Lung (tissue), 12 donors: ENCODE data around the gene L3MBTL1. TPM values are rescaled to one million over a fixed set of nuclear protein-coding genes. Genes with fewer than 3 reads are reported as not detected.

Source experiments
- ATAC-seq: fragments of 200-7000 bp; cut with Tn5 transposase; one replicate; pipeline ENCODE4 v1.9.1; 2020; ENCODE audit warnings: moderate number of reproducible peaks; ENCODE audit not compliant: insufficient read depth, low FRiP score
- DNase-seq, 3 donors: peaks; one replicate each; pipeline ENCODE4 v3.0.0-alpha.2; 2013 to 2017
- H3K27ac ChIP-seq, 2 donors: one replicate each; pipeline ENCODE4 v1.5.1; 2013; ENCODE audit warnings: mild to moderate bottlenecking in 2 of 2, moderate library complexity in 2 of 2, control low read depth in 1 of 2, inconsistent platforms in 1 of 2, low read depth in 1 of 2, low read length in 1 of 2
- H3K27me3 ChIP-seq, 3 donors: one replicate each; pipeline ENCODE4 v1.5.1; 2013; ENCODE audit warnings: low read length in 2 of 3; ENCODE audit not compliant: control insufficient read depth in 3 of 3, insufficient read depth in 3 of 3
- H3K36me3 ChIP-seq, 4 donors: one replicate each; pipeline ENCODE4 v1.5.1; 2013; ENCODE audit warnings: low read length in 4 of 4, mild to moderate bottlenecking in 1 of 4, moderate library complexity in 1 of 4; ENCODE audit not compliant: control insufficient read depth in 4 of 4, insufficient read depth in 4 of 4
- H3K4me1 ChIP-seq, 5 donors: one replicate each; pipeline ENCODE4 v1.5.1; 2013; ENCODE audit warnings: low read length in 5 of 5, mild to moderate bottlenecking in 2 of 5, moderate library complexity in 1 of 5; ENCODE audit not compliant: control insufficient read depth in 5 of 5, insufficient read depth in 5 of 5
- H3K4me3 ChIP-seq: one replicate; pipeline ENCODE4 v1.5.1; 2013; ENCODE audit warnings: mild to moderate bottlenecking, control low read depth, moderate library complexity
- H3K9ac ChIP-seq, 2 donors: one replicate each; pipeline ENCODE4 v1.5.1; 2013; ENCODE audit warnings: low read length in 2 of 2, control low read depth in 1 of 2; ENCODE audit not compliant: insufficient read depth in 1 of 2
- H3K9me3 ChIP-seq, 4 donors: one replicate each; pipeline ENCODE4 v1.5.1; 2013; ENCODE audit warnings: low read length in 3 of 4, mild to moderate bottlenecking in 1 of 4, moderate library complexity in 1 of 4; ENCODE audit not compliant: control insufficient read depth in 4 of 4, insufficient read depth in 3 of 4
- CTCF ChIP-seq: IDR thresholded peaks from 2 replicates; pipeline ENCODE4 v1.5.1; 2012; ENCODE audit warnings: mild to moderate bottlenecking; ENCODE audit errors: control extremely low read depth, extremely low read depth
- WGBS, 2 donors: extraction: QIAGEN DNeasy Blood & Tissue Kit; methylation state at CpG; one replicate each; pipeline ENCODE4 v1.1.7; 2013; 5-methylcytosine and 5-hydroxymethylcytosine counted together
- polyA plus RNA-seq, 2 donors: library from polyadenylated mRNA; stranded (reverse); fragments of 200-250 nt; gene quantifications; one replicate each; pipeline ENCODE4 v1.2.1, GENCODE V29; 2013
- total RNA-seq, 2 donors: library from RNA; depleted of rRNA in 1 of 2; stranded (reverse); fragments of >200 nt in 1 of 2; gene quantifications; one replicate each; pipeline ENCODE4 v1.2.1, GENCODE V29; 2014 to 2021
- donor health status: control.
- donor health status: control.
- donor health status: Bipolar disorder and iron deficiency.
- donor health status: healthy.
- donor health status: DM: yes; HTN: yes; CAD: no.

L3MBTL1 gene
- total and polyA plus RNA-seq, 4 donors: 1.7 to 18.6 (median 6.6) TPM

GRCh38 chr20:43530321-43531090 is 23.0 kb downstream of the L3MBTL1 start:
- no peaks in the 10 kb centered on the region for H3K9me3 ChIP-seq
- H3K36me3 ChIP-seq: no peaks in the 10 kb centered on the region
- no peak overlapping the region for H3K27ac ChIP-seq
- 88 to 90% methylated on average over 14 of the region's 14 CpGs for WGBS, 2 donors
- no peak for ATAC-seq
- no peak overlapping the region for H3K4me3 ChIP-seq
- H3K27me3 ChIP-seq: no peaks in the 10 kb centered on the region
- no peak for TF ChIP-seq CTCF
- H3K9ac ChIP-seq: no peak overlapping the region
- DNase-seq: no peak
- no peaks in the 10 kb centered on the region for H3K4me1 ChIP-seq

- peaks cover 0 to 2% (median 0%) of the 10 kb centered on the region in 4 donors for H3K36me3 ChIP-seq
- H3K9me3 ChIP-seq: no peaks in the 10 kb centered on the region
- no peaks in the 10 kb centered on the region for H3K4me1 ChIP-seq
- no peaks in the 10 kb centered on the region for H3K27me3 ChIP-seq
- no peak overlapping the region for H3K27ac ChIP-seq
- ATAC-seq (no peak), DNase-seq (no peak)
- no peak overlapping the region for H3K9ac ChIP-seq
- TF ChIP-seq CTCF: no peak
- no peak overlapping the region for H3K4me3 ChIP-seq
Measured at GRCh38 chr20:43531091-43531443, 23.6 kb downstream of the L3MBTL1 start.

- WGBS, 2 donors: 95 to 97% methylated on average over 9 of the region's 9 CpGs
- Histone ChIP-seq H3K4me3 (no peak overlapping the region), H3K9me3 (no peaks in the 10 kb centered on the region), H3K9ac (no peak overlapping the region), H3K27me3 (no peaks in the 10 kb centered on the region), H3K36me3 (peaks cover 0 to 5% (median 0%) of the 10 kb centered on the region in 4 donors), H3K27ac (no peak overlapping the region), H3K4me1 (no peaks in the 10 kb centered on the region)
- no peak for TF ChIP-seq CTCF
- ATAC-seq: no peak
- no peak for DNase-seq
Measured at GRCh38 chr20:43532416-43533055, 25.0 kb downstream of the L3MBTL1 start.

GRCh38 chr20:43533060-43533459 is 25.6 kb downstream of the L3MBTL1 start:
- peaks cover 0 to 5% (median 0%) of the 10 kb centered on the region in 4 donors for H3K36me3 ChIP-seq
- H3K27me3 ChIP-seq: no peaks in the 10 kb centered on the region
- H3K9ac ChIP-seq: no peak overlapping the region
- DNase-seq (no peak), ATAC-seq (no peak)
- no peak overlapping the region for H3K27ac ChIP-seq
- no peaks in the 10 kb centered on the region for H3K4me1 ChIP-seq
- no peak for TF ChIP-seq CTCF
- H3K4me3 ChIP-seq: no peak overlapping the region
- no peaks in the 10 kb centered on the region for H3K9me3 ChIP-seq
